Non-pigmented ciliary epithelial cell (primary cell): Measurements from ENCODE around the gene THOP1.

Experiments used
- DNase-seq: peaks from one replicate; pipeline ENCODE4 v3.0.0-alpha.2; 2010; ENCODE audit warnings: low read depth

The THOP1 gene

GRCh38 chr19:2762783-2763496 lies 22.4 kb upstream of the THOP1 start:
- DNase-seq = no peak

GRCh38 chr19:2763687-2764086 lies 21.6 kb upstream of the THOP1 start:
- DNase-seq = no peak

GRCh38 chr19:2764945-2765344 lies 20.4 kb upstream of the THOP1 start:
- no peak for DNase-seq

GRCh38 chr19:2765376-2765775 lies 19.9 kb upstream of the THOP1 start:
- DNase-seq = no peak

GRCh38 chr19:2766594-2767372 lies 18.5 kb upstream of the THOP1 start:
- no peak for DNase-seq

- DNase-seq = no peak
These were observed 17.6 kb upstream of the THOP1 start for GRCh38 chr19:2767688-2768087.

GRCh38 chr19:2768365-2769132 lies 16.8 kb upstream of the THOP1 start:
- no peak for DNase-seq

GRCh38 chr19:2769218-2769617 lies 16.1 kb upstream of the THOP1 start:
- no peak for DNase-seq

GRCh38 chr19:2770055-2771013 lies 15.0 kb upstream of the THOP1 start:
- no peak for DNase-seq

GRCh38 chr19:2771786-2772674 lies 13.3 kb upstream of the THOP1 start:
- no peak for DNase-seq

- no peak for DNase-seq
These were observed 11.1 kb upstream of the THOP1 start for GRCh38 chr19:2774083-2774679.

GRCh38 chr19:2774953-2775555 lies 10.2 kb upstream of the THOP1 start:
- no peak for DNase-seq

- DNase-seq = no peak
These were observed 9.5 kb upstream of the THOP1 start for GRCh38 chr19:2775556-2776430.

- DNase-seq = no peak
These were observed 7.2 kb upstream of the THOP1 start for GRCh38 chr19:2777952-2778683.

GRCh38 chr19:2779121-2779740 lies 6.1 kb upstream of the THOP1 start:
- no peak for DNase-seq

GRCh38 chr19:2780284-2780683 lies 5.0 kb upstream of the THOP1 start:
- no peak for DNase-seq

GRCh38 chr19:2782329-2782935 lies 2.9 kb upstream of the THOP1 start:
- DNase-seq = no peak
